Measurements from ENCODE around the gene ACOX2.

The ACOX2 gene

GRCh38 chr3:58502872-58503271 lies 34.1 kb downstream of the ACOX2 start:
- no peak for DNase-seq

- peak; percentile 24 for DNase-seq
Observed at GRCh38 chr3:58497097-58497496, 39.9 kb downstream of the ACOX2 start.

GRCh38 chr3:58496206-58496857 lies 40.7 kb downstream of the ACOX2 start:
- no peak for DNase-seq

- DNase-seq, result no peak
Observed at GRCh38 chr3:58495101-58495500, 41.9 kb downstream of the ACOX2 start.

- no peak for DNase-seq
Observed at GRCh38 chr3:58494107-58494506, 42.9 kb downstream of the ACOX2 start.

- DNase-seq, result peak; percentile 35
Observed at GRCh38 chr3:58492494-58492905, 44.5 kb downstream of the ACOX2 start.

GRCh38 chr3:58491506-58492402 lies 45.2 kb downstream of the ACOX2 start, which contains the start of gene KCTD6:
Gene KCTD6 (plus strand): TSS chr3:58492096. CDS start chr3:58498756, 6,660 bp downstream.
- peak; percentile 86 for DNase-seq

- peak; percentile 29 for DNase-seq
Observed at GRCh38 chr3:58490860-58491501, 46.0 kb downstream of the ACOX2 start.

GRCh38 chr3:58488967-58489366 lies 48.0 kb downstream of the ACOX2 start:
- peak; percentile 88 for DNase-seq

- no peak for DNase-seq
Observed at GRCh38 chr3:58487140-58487886, 49.7 kb downstream of the ACOX2 start.

- DNase-seq, result no peak
Observed at GRCh38 chr3:58485801-58486435, 51.1 kb downstream of the ACOX2 start.

- no peak for DNase-seq
Observed at GRCh38 chr3:58484722-58485069, 52.3 kb downstream of the ACOX2 start.

GRCh38 chr3:58484045-58484721 lies 52.8 kb downstream of the ACOX2 start:
- DNase-seq, result no peak

GRCh38 chr3:58482917-58483636 lies 53.9 kb downstream of the ACOX2 start:
- DNase-seq, result no peak

GRCh38 chr3:58480309-58480708 lies 56.7 kb downstream of the ACOX2 start:
- no peak for DNase-seq

- no peak for DNase-seq
Observed at GRCh38 chr3:58478781-58479180, 58.2 kb downstream of the ACOX2 start.

GRCh38 chr3:58474967-58475578 lies 61.9 kb downstream of the ACOX2 start:
- DNase-seq, result no peak

- DNase-seq, result no peak
Observed at GRCh38 chr3:58474348-58474911, 62.6 kb downstream of the ACOX2 start.

- DNase-seq, result no peak
Observed at GRCh38 chr3:58473275-58473674, 63.7 kb downstream of the ACOX2 start.

Data from NCI-H146 (cell line).